Measurements from ENCODE around the gene TBC1D4.
"Not testable (repeated sequence)": the region's sequence is repeated elsewhere in the genome, so short reads cannot be mapped to it uniquely, and the experiment has no call there.

Gene TBC1D4

GRCh38 chr13:75443356-75443958 is 38.5 kb downstream of the TBC1D4 start:
- TF ChIP-seq, protein P1, sequence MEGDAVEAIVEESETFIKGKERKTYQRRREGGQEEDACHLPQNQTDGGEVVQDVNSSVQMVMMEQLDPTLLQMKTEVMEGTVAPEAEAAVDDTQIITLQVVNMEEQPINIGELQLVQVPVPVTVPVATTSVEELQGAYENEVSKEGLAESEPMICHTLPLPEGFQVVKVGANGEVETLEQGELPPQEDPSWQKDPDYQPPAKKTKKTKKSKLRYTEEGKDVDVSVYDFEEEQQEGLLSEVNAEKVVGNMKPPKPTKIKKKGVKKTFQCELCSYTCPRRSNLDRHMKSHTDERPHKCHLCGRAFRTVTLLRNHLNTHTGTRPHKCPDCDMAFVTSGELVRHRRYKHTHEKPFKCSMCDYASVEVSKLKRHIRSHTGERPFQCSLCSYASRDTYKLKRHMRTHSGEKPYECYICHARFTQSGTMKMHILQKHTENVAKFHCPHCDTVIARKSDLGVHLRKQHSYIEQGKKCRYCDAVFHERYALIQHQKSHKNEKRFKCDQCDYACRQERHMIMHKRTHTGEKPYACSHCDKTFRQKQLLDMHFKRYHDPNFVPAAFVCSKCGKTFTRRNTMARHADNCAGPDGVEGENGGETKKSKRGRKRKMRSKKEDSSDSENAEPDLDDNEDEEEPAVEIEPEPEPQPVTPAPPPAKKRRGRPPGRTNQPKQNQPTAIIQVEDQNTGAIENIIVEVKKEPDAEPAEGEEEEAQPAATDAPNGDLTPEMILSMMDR (IDR thresholded peaks at IDR 0.05; ENCODE audit: control insufficient read depth, extremely low read depth, insufficient read depth): no peak
- H3K4me3 ChIP-seq (ENCODE audit: low read depth, low read length): no peak overlapping the region
- DNase-seq (ENCODE audit: low read depth): no peak

DNA sequence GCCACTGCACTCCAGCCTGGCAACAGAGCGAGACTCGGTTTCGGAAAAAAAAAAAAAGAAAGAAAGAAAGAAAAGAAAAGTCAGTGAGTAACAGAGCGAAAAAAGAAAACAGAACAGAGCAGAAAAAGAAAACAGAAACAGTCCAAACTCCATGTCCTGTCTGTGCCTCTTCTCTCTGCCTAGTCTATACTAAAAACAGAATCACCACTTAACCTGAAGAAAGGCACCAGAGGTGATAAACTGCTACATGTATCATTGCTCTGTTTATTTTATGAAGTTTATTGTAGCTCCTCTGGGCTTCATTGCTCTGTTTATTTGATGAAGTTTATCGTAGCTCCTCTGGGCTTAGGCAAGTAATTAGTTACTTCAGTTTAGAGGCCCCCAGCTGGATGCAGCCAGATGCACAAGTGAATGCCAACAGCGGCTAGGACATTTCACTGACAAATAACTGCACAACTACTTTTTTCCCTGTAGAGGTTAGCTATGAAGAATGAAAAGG is 39.2 kb downstream of the TBC1D4 start:
- no peak overlapping the region for H3K4me3 ChIP-seq (ENCODE audit: low read depth, low read length)
- TF ChIP-seq, protein P1 (IDR thresholded peaks at IDR 0.05; ENCODE audit: control insufficient read depth, extremely low read depth, insufficient read depth): no peak
- DNase-seq (ENCODE audit: low read depth): no peak

- TF ChIP-seq, protein P1 (IDR thresholded peaks at IDR 0.05; ENCODE audit: control insufficient read depth, extremely low read depth, insufficient read depth): no peak
- no peak overlapping the region for H3K4me3 ChIP-seq (ENCODE audit: low read depth, low read length)
- DNase-seq (ENCODE audit: low read depth): no peak
Measured at GRCh38 chr13:75440100-75440499, 41.9 kb downstream of the TBC1D4 start.

- no peak for DNase-seq (ENCODE audit: low read depth)
- H3K4me3 ChIP-seq (ENCODE audit: low read depth, low read length): no peak overlapping the region
- TF ChIP-seq, protein P1 (IDR thresholded peaks at IDR 0.05; ENCODE audit: control insufficient read depth, extremely low read depth, insufficient read depth): no peak
Measured at GRCh38 chr13:75437582-75438318, 44.2 kb downstream of the TBC1D4 start.

- not testable (repeated sequence) for H3K4me3 ChIP-seq (ENCODE audit: low read depth, low read length); DNase-seq (ENCODE audit: low read depth)
Measured at GRCh38 chr13:75434126-75434525, 47.8 kb downstream of the TBC1D4 start.

- TF ChIP-seq, protein P1 (IDR thresholded peaks at IDR 0.05; ENCODE audit: control insufficient read depth, extremely low read depth, insufficient read depth): no peak
- DNase-seq (ENCODE audit: low read depth): no peak
- no peak overlapping the region for H3K4me3 ChIP-seq (ENCODE audit: low read depth, low read length)
Measured at GRCh38 chr13:75432811-75433244, 49.1 kb downstream of the TBC1D4 start.

DNA sequence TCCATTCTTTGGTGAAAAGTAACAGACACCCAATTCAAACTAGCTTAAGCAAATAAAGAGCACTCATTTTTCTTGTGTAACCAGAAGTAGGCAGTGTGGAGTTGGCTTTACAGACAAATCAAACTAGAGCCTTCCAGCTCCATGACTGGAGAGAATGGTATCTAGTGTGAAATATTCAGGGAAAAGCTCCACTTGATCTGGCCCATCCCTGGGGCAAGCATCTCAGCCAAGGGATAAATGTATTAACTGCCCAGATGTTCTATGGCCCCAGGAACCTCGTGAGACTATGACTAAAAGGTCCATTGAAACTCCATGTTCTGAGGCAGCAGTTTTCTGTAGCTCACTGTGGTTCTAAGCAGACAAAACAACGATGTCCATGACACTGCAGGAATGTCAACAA is 49.9 kb downstream of the TBC1D4 start:
- H3K4me3 ChIP-seq (ENCODE audit: low read depth, low read length): no peak overlapping the region
- no peak for DNase-seq (ENCODE audit: low read depth)
- TF ChIP-seq, protein P1 (IDR thresholded peaks at IDR 0.05; ENCODE audit: control insufficient read depth, extremely low read depth, insufficient read depth): 0 out of 2 replicates have a peak, but pooled peaks have one; percentile 23

Data from LNCaP clone FGC (cell line).